Gastrocnemius medialis (tissue), 4 donors: ENCODE data around the gene PDE4B.

Source experiments
- CTCF ChIP-seq, 5 experiments: fragments of 450-650 bp in 3 of 5; fragments of 200-600 bp in 2 of 5; sonication (generic) in 2 of 5; IDR thresholded peaks in 4 of 5; conservative IDR thresholded peaks in 1 of 5; 1 replicate in 4 of 5; 2 replicates in 1 of 5; pipeline ENCODE4 v1.5.1; 2016 to 2019; ENCODE audit warnings: antibody characterized with exemption in 5 of 5, mild to moderate bottlenecking in 3 of 5, moderate library complexity in 3 of 5
- POLR2A ChIP-seq, 2 donors: fragments of 450-650 bp; IDR thresholded peaks; one replicate each; pipeline ENCODE4 v1.6.1; 2017; ENCODE audit warnings: antibody characterized with exemption in 2 of 2, mild to moderate bottlenecking in 2 of 2, moderate library complexity in 2 of 2

- no peak for TF ChIP-seq CTCF (IDR thresholded peaks at IDR 0.05 in 4 of 5, conservative IDR thresholded peaks at IDR 0.05 in 1 of 5)
- TF ChIP-seq POLR2A (IDR thresholded peaks at IDR 0.05), result no peak
Measured at GRCh38 chr1:66137235-66137634, 344.5 kb downstream of the PDE4B start.
